Measurements from ENCODE around the gene DDX42. TPM values are rescaled to one million over a fixed set of nuclear protein-coding genes. Genes with fewer than 3 reads are reported as not detected.

Gene DDX42, protein sequence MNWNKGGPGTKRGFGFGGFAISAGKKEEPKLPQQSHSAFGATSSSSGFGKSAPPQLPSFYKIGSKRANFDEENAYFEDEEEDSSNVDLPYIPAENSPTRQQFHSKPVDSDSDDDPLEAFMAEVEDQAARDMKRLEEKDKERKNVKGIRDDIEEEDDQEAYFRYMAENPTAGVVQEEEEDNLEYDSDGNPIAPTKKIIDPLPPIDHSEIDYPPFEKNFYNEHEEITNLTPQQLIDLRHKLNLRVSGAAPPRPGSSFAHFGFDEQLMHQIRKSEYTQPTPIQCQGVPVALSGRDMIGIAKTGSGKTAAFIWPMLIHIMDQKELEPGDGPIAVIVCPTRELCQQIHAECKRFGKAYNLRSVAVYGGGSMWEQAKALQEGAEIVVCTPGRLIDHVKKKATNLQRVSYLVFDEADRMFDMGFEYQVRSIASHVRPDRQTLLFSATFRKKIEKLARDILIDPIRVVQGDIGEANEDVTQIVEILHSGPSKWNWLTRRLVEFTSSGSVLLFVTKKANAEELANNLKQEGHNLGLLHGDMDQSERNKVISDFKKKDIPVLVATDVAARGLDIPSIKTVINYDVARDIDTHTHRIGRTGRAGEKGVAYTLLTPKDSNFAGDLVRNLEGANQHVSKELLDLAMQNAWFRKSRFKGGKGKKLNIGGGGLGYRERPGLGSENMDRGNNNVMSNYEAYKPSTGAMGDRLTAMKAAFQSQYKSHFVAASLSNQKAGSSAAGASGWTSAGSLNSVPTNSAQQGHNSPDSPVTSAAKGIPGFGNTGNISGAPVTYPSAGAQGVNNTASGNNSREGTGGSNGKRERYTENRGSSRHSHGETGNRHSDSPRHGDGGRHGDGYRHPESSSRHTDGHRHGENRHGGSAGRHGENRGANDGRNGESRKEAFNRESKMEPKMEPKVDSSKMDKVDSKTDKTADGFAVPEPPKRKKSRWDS
- total RNA-seq (2014; rRNA removed; shearing (Covaris generic)), result 56.8 and 60.2 TPM in 2 replicates
- polyA plus RNA-seq (2015; cell fraction: cytosol; rRNA removed), result 70.2 and 87.0 TPM in 2 replicates
- 718 and 885 TPM in 2 replicates for polyA plus RNA-seq (2015; cell fraction: nucleus; rRNA removed)

GRCh38 chr17:63774141-63774968 is at the start of gene DDX42:
DDX42 (plus strand) TSS chr17:63774170; CDS start chr17:63787050, 12,880 bp downstream.
- in situ Hi-C loops (cut with HindIII; ENCODE audit: low pct_unique_long_range_greater_than_20kb, low sequenced_read_pairs), result no loop called here
- DNase-seq (ENCODE audit: low read depth, low spot score), result peak; percentile 47

GRCh38 chr17:63735691-63736090 is 38.3 kb upstream of the DDX42 start:
- DNase-seq (ENCODE audit: low read depth, low spot score), result no peak
- in situ Hi-C loops (cut with HindIII; ENCODE audit: low pct_unique_long_range_greater_than_20kb, low sequenced_read_pairs), result no loop called here

- DNase-seq (ENCODE audit: low read depth, low spot score), result no peak
- in situ Hi-C loops (cut with HindIII; ENCODE audit: low pct_unique_long_range_greater_than_20kb, low sequenced_read_pairs), result no loop called here
Observed at GRCh38 chr17:63740464-63741142, 33.4 kb upstream of the DDX42 start.

- in situ Hi-C loops (cut with HindIII; ENCODE audit: low pct_unique_long_range_greater_than_20kb, low sequenced_read_pairs), result no loop called here
- no peak for DNase-seq (ENCODE audit: low read depth, low spot score)
Observed at GRCh38 chr17:63741143-63741407, 32.9 kb upstream of the DDX42 start.

DNA sequence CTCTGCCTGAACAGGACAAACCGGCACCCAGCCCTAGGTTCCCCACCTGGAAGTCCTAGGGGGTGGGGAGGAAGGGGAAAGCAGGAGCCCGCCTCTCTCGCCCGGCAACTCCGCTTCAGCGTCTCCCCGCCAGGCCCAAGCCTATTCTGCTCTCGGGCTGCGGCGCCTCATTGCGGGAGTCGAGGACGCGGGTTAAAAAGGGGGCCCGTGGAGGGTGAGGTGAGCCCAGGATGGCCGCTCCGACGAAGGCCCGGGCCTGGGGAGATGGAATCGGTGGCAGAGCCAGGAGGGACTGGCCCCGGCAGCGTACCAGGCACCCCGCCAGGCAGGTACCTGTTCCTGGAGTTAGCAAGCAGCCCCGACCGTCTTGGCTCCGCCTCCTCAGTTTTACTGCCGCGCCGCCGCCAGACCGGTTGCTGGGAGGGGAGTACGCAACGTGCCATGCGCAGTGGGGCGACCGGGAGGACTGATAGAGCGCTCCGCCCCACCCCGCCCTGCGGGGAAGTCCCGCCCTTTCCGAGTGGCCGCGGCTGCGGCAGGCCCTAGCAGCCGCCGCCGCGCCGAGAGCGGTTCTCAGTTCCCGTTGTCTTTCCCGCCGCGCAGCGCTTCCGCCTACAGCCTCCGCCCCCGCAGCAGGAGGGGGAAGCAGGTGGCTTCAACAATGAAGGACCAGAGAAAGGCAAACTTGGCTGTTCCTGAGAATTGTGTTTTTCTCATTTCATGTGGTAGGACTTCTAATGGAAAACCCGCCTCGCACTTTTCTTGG is 32.4 kb upstream of the DDX42 start, which contains the start of gene STRADA:
Gene STRADA, minus strand, starts transcription at position 392 of the 766 bp plus-strand sequence. CDS start 13,430 bp downstream, outside the sequence.
- DNase-seq (ENCODE audit: low read depth, low spot score), result peak; percentile 98
- in situ Hi-C loops (cut with HindIII; ENCODE audit: low pct_unique_long_range_greater_than_20kb, low sequenced_read_pairs), result no loop called here

DNA sequence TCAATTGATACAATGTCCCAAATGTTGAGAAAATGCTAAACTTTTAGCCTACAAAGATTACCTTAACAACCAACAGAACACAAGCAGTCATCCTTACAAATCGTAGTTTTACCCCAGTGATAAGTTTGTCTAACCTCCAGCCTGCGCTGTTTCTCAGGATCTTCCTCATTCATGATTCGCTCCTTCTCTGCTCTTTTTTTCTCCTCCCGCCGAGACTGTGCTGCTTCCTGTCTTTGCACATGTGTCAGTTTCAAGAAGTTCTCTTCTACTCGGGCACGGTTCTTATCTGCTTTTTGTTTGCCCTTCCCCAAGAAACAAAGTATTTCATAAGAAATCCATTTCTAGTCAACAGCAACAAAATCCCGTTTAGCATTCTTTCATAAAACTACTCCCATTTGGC is 22.2 kb upstream of the DDX42 start:
- no peak for DNase-seq (ENCODE audit: low read depth, low spot score)
- in situ Hi-C loops (cut with HindIII; ENCODE audit: low pct_unique_long_range_greater_than_20kb, low sequenced_read_pairs), result no loop called here

DNA sequence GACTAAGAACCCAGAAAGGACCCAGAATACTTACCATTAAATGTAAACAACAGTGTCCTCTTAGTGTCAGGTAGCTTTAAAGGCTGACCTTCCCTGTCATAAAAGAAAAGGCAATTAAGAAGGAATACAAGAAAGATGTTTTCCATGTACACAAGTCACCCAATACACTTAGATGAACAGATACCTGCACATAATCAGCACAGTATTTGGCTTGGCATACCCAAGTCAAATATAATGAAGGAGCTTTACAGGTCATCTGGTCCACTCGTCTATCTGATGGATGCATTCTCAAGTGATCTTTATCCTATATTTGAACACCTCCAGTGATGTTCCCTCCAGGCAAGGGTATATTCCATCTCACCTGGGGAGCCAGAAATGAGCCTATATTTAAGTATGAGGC is 21.3 kb upstream of the DDX42 start:
- in situ Hi-C loops (cut with HindIII; ENCODE audit: low pct_unique_long_range_greater_than_20kb, low sequenced_read_pairs), result no loop called here
- no peak for DNase-seq (ENCODE audit: low read depth, low spot score)

DNA sequence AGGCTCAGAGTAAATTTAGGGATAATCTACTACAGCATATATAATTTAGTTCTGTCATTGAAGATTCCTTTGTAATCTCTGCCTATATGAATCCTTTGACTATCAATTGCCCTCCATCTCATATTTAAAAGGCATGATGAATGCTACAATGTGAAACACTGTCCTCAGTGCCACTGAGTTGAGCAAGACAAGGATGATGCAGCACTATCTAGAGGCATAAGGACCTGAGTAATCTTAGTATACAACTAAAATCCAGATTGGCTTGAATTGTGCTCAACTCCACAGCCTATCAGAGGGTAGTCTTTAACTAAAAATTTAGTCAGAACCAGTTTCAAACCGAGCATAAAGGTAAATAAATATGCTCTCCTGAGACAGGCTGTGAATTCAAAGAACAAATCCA is 20.8 kb upstream of the DDX42 start:
- in situ Hi-C loops (cut with HindIII; ENCODE audit: low pct_unique_long_range_greater_than_20kb, low sequenced_read_pairs), result no loop called here
- DNase-seq (ENCODE audit: low read depth, low spot score), result no peak

GRCh38 chr17:63754046-63754445 is 19.9 kb upstream of the DDX42 start:
- in situ Hi-C loops (cut with HindIII; ENCODE audit: low pct_unique_long_range_greater_than_20kb, low sequenced_read_pairs), result no loop called here

DNA sequence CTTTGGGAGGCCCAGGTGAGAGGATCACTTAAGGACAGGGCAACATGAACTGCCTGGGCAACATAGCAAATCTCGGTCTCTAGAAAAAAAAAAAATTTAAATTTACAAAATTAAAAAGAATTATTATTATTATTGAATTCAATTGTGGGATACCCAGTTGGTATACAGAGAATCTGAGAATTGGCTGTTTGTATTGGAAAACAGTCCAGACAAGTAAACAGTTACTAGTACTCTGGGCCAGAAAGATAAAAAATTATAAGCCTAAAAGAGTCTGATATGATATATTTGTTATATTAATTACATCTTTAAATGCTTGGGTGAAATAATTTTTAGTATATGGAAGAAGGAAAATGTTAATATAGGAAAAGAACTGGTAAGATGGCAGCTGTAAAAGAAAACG is 15.5 kb upstream of the DDX42 start:
- no peak for DNase-seq (ENCODE audit: low read depth, low spot score)
- in situ Hi-C loops (cut with HindIII; ENCODE audit: low pct_unique_long_range_greater_than_20kb, low sequenced_read_pairs), result no loop called here

More at GRCh38 chr17:63754046-63754445, 19.9 kb upstream of the DDX42 start:
- DNase-seq (ENCODE audit: low read depth, low spot score), result no peak

DNA sequence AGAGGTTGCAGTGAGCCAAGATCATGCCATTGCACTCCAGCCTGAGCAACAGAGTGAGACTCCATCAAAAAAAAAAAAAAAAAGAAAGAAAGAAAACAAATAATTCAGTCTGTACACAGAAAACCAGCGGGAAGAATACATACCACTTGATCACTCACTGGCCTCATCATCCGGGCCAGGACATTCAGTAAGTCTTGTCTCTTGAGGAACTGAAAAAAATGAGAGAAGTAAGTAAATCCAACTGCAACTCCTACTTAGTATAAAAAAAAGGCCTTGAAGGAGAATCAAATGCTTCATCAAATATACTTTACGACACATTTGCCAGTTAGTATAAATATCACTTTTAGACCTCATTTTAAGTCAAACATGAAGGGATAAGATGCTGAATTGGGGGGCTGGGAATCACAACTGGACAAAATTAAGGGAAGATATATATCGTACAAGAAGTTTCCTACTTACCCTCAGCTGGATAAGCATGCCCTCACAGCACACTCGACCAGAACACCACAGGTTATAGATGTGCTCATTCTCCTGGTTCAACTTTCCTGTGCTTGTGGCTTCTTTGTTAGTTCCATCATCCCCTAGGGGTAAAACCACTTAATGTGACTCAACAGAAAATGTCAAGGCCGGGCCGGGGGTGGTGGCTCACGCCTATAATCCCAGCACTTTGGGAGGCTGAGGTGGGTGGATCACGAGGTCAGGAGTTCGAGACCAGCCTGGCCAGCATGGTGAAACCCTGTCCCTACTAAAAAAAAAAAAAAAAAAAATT is 13.0 kb upstream of the DDX42 start:
- in situ Hi-C loops (cut with HindIII; ENCODE audit: low pct_unique_long_range_greater_than_20kb, low sequenced_read_pairs), result no loop called here
- no peak for DNase-seq (ENCODE audit: low read depth, low spot score)

DNA sequence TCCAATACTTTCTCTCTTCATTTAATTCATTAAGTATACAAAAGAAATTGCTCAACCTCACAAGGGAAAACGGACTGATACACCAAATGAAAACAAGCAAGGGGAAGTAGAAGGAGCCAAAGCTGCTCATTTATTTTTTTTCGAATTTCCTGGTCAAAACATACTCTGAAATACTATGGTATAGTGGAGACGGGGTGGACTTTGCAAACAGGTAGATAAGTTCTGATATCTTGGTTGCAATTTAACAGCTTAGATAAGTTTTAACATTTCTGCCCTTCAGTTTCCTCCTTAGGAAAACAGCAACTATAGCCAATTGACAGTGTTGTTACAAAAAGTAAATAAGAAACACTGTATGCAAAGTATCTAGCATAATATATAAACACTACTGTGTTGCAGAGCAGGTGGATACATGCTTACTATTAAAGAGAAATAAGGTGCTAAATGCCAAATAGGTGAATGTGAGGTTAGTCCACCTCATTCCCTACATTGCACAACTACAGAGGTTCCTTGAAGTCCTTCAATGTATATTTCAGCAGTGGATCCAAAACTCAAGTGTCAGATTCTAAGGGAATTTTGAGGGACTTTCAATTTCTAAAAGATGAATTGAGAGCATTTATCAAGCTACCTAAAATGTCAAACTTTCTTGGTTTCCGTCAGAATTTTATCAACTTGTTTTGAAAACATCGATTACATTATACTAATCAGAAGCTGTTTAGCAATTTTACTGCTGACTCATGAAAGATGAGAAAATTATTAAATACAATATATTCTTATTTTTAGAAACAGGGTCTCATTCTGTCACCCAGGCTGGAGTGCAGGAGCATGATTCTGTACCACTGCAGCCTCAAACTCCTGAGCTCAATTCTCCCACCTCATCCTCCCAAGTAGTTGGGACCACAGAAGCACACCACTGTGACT is 11.6 kb upstream of the DDX42 start:
- in situ Hi-C loops (cut with HindIII; ENCODE audit: low pct_unique_long_range_greater_than_20kb, low sequenced_read_pairs), result no loop called here
- no peak for DNase-seq (ENCODE audit: low read depth, low spot score)

GRCh38 chr17:63764716-63765115 is 9.3 kb upstream of the DDX42 start:
- no peak for DNase-seq (ENCODE audit: low read depth, low spot score)
- in situ Hi-C loops (cut with HindIII; ENCODE audit: low pct_unique_long_range_greater_than_20kb, low sequenced_read_pairs), result no loop called here

DNA sequence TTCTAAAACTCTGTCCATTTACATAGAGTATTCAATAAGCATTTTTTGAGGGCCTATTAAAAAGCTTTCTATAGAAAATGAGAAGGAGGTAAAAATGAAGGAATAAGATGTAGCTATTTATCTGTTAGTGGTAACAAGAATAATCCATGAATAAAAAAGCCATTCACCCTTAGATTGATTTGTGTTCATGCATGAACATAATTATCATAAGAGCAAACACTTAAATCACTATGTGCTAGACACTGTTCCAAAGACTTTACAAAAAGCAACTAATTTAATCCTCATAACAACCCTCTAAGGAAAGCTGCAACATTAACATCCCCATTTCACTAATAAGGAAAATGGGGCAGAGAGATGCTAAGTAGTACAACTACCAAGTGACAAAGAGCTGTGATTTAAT is 7.2 kb upstream of the DDX42 start:
- no peak for DNase-seq (ENCODE audit: low read depth, low spot score)
- in situ Hi-C loops (cut with HindIII; ENCODE audit: low pct_unique_long_range_greater_than_20kb, low sequenced_read_pairs), result no loop called here

GRCh38 chr17:63768433-63768832 is 5.5 kb upstream of the DDX42 start:
- in situ Hi-C loops (cut with HindIII; ENCODE audit: low pct_unique_long_range_greater_than_20kb, low sequenced_read_pairs), result no loop called here
- no peak for DNase-seq (ENCODE audit: low read depth, low spot score)
